Esophagus muscularis mucosa (tissue), 4 donors: Measurements from ENCODE around the gene CYSLTR1. TPM values are rescaled to one million over a fixed set of nuclear protein-coding genes. Genes with fewer than 3 reads are reported as not detected.
"Not testable (repeated sequence)": the region's sequence is repeated elsewhere in the genome, so short reads cannot be mapped to it uniquely, and the experiment has no call there.

ENCODE experiments used
- DNase-seq: peaks from one replicate; pipeline ENCODE4 v3.0.0-alpha.2; 2017; ENCODE audit errors: extremely low spot score
- H3K27ac ChIP-seq, 4 donors: fragments of 200-600 bp; sonication (generic); replicated peaks in 1 of 4; 1 replicate in 3 of 4; 2 replicates in 1 of 4; pipeline ENCODE4 v1.5.1; 2016 to 2019; ENCODE audit warnings: mild to moderate bottlenecking in 1 of 4
- H3K27me3 ChIP-seq, 4 donors: fragments of 200-600 bp; sonication (generic); one replicate each; pipeline versions ENCODE4 v1.5.1 to v1.6.0; 2016 to 2019
- H3K36me3 ChIP-seq, 4 donors: fragments of 200-600 bp; sonication (generic); one replicate each; pipeline ENCODE4 v1.5.1; 2016 to 2019
- H3K4me1 ChIP-seq, 4 donors: fragments of 200-600 bp; sonication (generic); one replicate each; pipeline ENCODE4 v1.5.1; 2016 to 2019
- H3K4me3 ChIP-seq, 4 donors: fragments of 200-600 bp; sonication (generic); 1 replicate in 2 of 4; 2 replicates in 2 of 4; pipeline ENCODE4 v1.5.1; 2016 to 2019; ENCODE audit warnings: mild to moderate bottlenecking in 4 of 4, moderate library complexity in 1 of 4
- H3K9me3 ChIP-seq, 4 donors: fragments of 200-600 bp; sonication (generic); 1 replicate in 3 of 4; 2 replicates in 1 of 4; pipeline ENCODE4 v1.5.1; 2016 to 2019
- CTCF ChIP-seq, 3 experiments: fragments of 200-600 bp in 2 of 3; fragments of 450-650 bp in 1 of 3; sonication (generic) in 2 of 3; IDR thresholded peaks; one replicate each; pipeline ENCODE4 v1.5.1; 2017 to 2019; ENCODE audit warnings: antibody characterized with exemption in 3 of 3, mild to moderate bottlenecking in 2 of 3, moderate library complexity in 1 of 3
- EP300 ChIP-seq: sonication (generic); formaldehyde crosslinking; IDR thresholded peaks from one replicate; pipeline ENCODE4 v1.6.1; 2017; ENCODE audit warnings: antibody characterized with exemption
- POLR2A ChIP-seq: fragments of 450-650 bp; IDR thresholded peaks from one replicate; pipeline ENCODE4 v1.6.1; 2017; ENCODE audit warnings: antibody characterized with exemption, moderate library complexity, mild to moderate bottlenecking, low read depth
- POLR2AphosphoS5 ChIP-seq, 2 donors: sonication (generic); formaldehyde crosslinking; IDR thresholded peaks; one replicate each; pipeline ENCODE4 v1.6.1; 2017; ENCODE audit warnings: antibody characterized with exemption in 2 of 2
- WGBS: methylation state at CpG from one replicate; pipeline ENCODE4 v1.1.5; 2018; 5-methylcytosine and 5-hydroxymethylcytosine counted together
- intact Hi-C: fragments of 100-400 bp; cut with DNase I; formaldehyde crosslinking; loops from one replicate; pipeline ENCODE4 v1.15.1; 2023
- total RNA-seq, 4 donors: library from RNA; depleted of rRNA; stranded (reverse); fragments of >200 nt; gene quantifications; one replicate each; pipeline versions ENCODE4 v1.1.0 to v1.2.1, GENCODE V29; 2016

Gene CYSLTR1
- total RNA-seq, 4 donors from 2014 or later: 19.6 to 32.4 (median 25.5) TPM

DNA sequence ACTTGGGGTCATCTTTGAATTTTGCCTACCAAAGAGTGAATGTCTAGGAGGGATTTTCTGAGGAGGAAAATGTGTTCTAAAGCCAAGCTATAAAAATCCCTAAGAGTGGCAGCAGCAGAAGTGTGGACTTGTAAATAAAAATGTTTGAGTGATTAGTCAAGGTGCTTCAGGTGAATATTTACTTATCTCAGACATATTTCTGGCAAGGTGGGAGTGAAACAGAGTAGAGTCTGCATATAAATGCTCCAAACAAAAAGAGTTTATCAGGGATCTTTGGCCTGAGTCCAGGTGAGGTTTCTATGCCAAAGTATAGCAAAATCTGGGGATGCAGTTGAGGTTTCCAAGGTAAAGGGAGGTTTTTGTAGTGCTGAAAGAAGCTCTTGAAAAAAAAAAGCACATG is 19.7 kb downstream of the CYSLTR1 start:
- intact Hi-C loops: no loop called here
- Histone ChIP-seq H3K4me3 (no peak overlapping the region), H3K9me3 (no peaks in the 10 kb centered on the region), H3K27me3 (no peaks in the 10 kb centered on the region), H3K4me1 (peaks cover 0 to 10% (median 0%) of the 10 kb centered on the region in 4 donors), H3K27ac (no peak overlapping the region), H3K36me3 (no peaks in the 10 kb centered on the region)
- no peak for TF ChIP-seq POLR2A
- DNase-seq: no peak

- no peak for DNase-seq
- 90% methylated on average over 1 of the region's 2 CpGs for WGBS
- TF ChIP-seq POLR2A (no peak), EP300 (no peak), POLR2AphosphoS5 (IDR thresholded peaks at IDR 0.05) (no peak), CTCF (IDR thresholded peaks at IDR 0.05) (no peak)
- Histone ChIP-seq H3K36me3 (no peaks in the 10 kb centered on the region), H3K4me1 (no peaks in the 10 kb centered on the region), H3K9me3 (no peaks in the 10 kb centered on the region), H3K27me3 (no peaks in the 10 kb centered on the region), H3K4me3 (no peak overlapping the region), H3K27ac (no peak overlapping the region)
- intact Hi-C loops: no loop called here
Measured at GRCh38 chrX:78303086-78303485, 24.3 kb downstream of the CYSLTR1 start.

DNA sequence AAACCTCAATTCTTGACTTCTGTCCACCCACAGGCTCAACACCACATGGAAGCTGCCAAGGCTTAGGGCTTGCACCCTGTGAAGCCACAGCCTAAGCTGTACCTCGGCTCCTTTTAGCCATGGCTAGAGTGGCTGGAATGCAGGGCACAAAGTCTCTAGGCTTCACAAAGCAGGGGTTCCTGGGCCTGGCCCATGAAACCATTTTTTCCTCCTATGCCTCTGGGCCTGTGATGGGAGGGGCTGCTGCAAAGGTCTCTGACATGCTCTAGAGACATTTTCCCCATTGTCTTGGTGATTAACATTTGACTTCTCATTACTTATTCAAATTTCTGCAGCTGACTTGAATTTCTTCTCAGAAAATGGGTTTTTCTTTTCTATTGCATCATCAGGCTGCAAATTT is 26.5 kb downstream of the CYSLTR1 start:
- H3K4me1 ChIP-seq, H3K4me3 ChIP-seq, H3K27ac ChIP-seq, H3K36me3 ChIP-seq, H3K27me3 ChIP-seq, H3K9me3 ChIP-seq, DNase-seq, intact Hi-C loops: not testable (repeated sequence)
- WGBS: 83% methylated on average over 1 of the region's 1 CpG

DNA sequence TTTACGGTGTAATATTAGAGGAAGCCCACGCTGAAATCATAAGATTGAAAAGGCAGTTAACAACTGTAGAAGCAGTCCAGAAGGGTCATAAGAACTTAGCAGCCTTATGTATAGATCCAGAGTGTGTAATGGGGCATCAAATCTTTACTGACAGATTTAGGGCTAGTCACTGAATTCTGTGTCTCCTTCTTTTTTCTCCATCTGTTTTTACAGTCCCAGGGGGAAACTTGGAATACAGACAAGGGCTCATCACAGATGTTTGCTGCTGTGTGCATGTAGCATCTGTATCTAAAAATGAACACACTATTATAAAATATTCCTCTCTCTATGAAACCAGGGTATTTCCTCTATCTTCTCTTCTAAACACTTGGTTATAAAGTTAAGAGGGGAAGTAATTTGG is 43.9 kb downstream of the CYSLTR1 start:
- 65% methylated on average over 2 of the region's 2 CpGs for WGBS
- Histone ChIP-seq H3K4me3 (no peak overlapping the region), H3K27ac (no peak overlapping the region), H3K4me1 (no peaks in the 10 kb centered on the region), H3K27me3 (no peaks in the 10 kb centered on the region), H3K36me3 (no peaks in the 10 kb centered on the region), H3K9me3 (no peaks in the 10 kb centered on the region)
- TF ChIP-seq POLR2A (no peak), POLR2AphosphoS5 (IDR thresholded peaks at IDR 0.05) (no peak), EP300 (no peak), CTCF (IDR thresholded peaks at IDR 0.05) (no peak)
- intact Hi-C loops: no loop called here
- no peak for DNase-seq

- Histone ChIP-seq H3K27me3 (no peaks in the 10 kb centered on the region), H3K27ac (no peak overlapping the region), H3K4me1 (no peaks in the 10 kb centered on the region), H3K36me3 (no peaks in the 10 kb centered on the region), H3K4me3 (no peak overlapping the region), H3K9me3 (peaks cover 0 to 4% (median 0%) of the 10 kb centered on the region in 4 donors)
- intact Hi-C loops: no loop called here
- DNase-seq: no peak
- TF ChIP-seq POLR2A (no peak), POLR2AphosphoS5 (IDR thresholded peaks at IDR 0.05) (no peak)
Measured at GRCh38 chrX:78237127-78237526, 90.3 kb downstream of the CYSLTR1 start.

DNA sequence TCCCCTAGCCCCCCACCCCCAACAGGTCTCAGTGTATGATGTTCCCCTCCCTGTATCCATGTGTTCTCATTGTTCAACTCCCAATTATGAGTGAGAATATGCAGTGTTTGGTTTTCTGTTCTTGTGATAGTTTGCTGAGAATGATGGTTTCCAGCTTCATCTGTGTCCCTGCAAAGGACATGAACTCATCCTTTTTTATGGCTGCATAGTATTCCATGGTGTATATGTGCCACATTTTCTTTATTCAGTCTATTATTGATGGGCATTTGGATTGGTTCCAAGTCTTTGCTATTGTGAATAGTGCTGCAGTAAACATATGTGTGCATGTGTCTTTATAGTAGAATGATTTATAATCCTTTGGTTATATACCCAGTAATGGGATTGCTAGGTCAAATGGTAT is 101.4 kb downstream of the CYSLTR1 start:
- H3K36me3 ChIP-seq, H3K4me3 ChIP-seq, H3K9me3 ChIP-seq, H3K27ac ChIP-seq, H3K27me3 ChIP-seq, H3K4me1 ChIP-seq, intact Hi-C loops, DNase-seq: not testable (repeated sequence)

Other genes starting within 250 kb of the CYSLTR1 start
- 100 to 1,000 TPM; 187 to 236 (median 229) TPM for gene PGK1, start 223.4 kb downstream of the CYSLTR1 start, total RNA-seq
- gene TAF9B, start 188.0 kb downstream of the CYSLTR1 start, total RNA-seq: 10 to 100 TPM; 35.8 to 71.2 (median 58.2) TPM